IPS DF 6.9 (cell line): ENCODE data around the gene ADPRHL1.

Experiments
- DNase-seq: peaks from one replicate; pipeline ENCODE4 v3.0.0-alpha.2; 2013; ENCODE audit warnings: low read depth, low spot score
- H3K27ac ChIP-seq: one replicate; pipeline ENCODE4 v1.5.1; 2013; ENCODE audit warnings: low read length, control low read depth
- H3K27me3 ChIP-seq: 2 replicates; pipeline ENCODE4 v1.6.1; 2013; ENCODE audit warnings: mild to moderate bottlenecking, low read length; ENCODE audit not compliant: control insufficient read depth, insufficient read depth
- H3K36me3 ChIP-seq: 2 replicates; pipeline ENCODE4 v1.6.1; 2013; ENCODE audit warnings: low read length; ENCODE audit not compliant: control insufficient read depth, insufficient read depth
- H3K4me1 ChIP-seq: 2 replicates; pipeline ENCODE4 v1.6.1; 2013; ENCODE audit warnings: low read length; ENCODE audit not compliant: control insufficient read depth, insufficient read depth
- H3K4me3 ChIP-seq: 2 replicates; pipeline ENCODE4 v1.5.1; 2013; ENCODE audit warnings: mild to moderate bottlenecking, low read length
- H3K9me3 ChIP-seq: 2 replicates; pipeline ENCODE4 v1.6.1; 2013; ENCODE audit warnings: low read length, inconsistent platforms; ENCODE audit not compliant: control insufficient read depth, insufficient read depth
- WGBS: extraction: QIAGEN DNeasy Blood & Tissue Kit; methylation state at CpG from one replicate; pipeline ENCODE4 v1.1.7; 2013; ENCODE audit warnings: mixed read lengths, missing lambda C conversion rate; ENCODE audit not compliant: insufficient read length, insufficient coverage; 5-methylcytosine and 5-hydroxymethylcytosine counted together

The ADPRHL1 gene

GRCh38 chr13:113417008-113417751, 36.1 kb downstream of the ADPRHL1 start:
- no peaks in the 10 kb centered on the region for H3K36me3 ChIP-seq
- H3K27me3 ChIP-seq, result no peaks in the 10 kb centered on the region
- no peaks in the 10 kb centered on the region for H3K9me3 ChIP-seq
- H3K27ac ChIP-seq, result no peak overlapping the region
- no peak overlapping the region for H3K4me3 ChIP-seq
- no peaks in the 10 kb centered on the region for H3K4me1 ChIP-seq
- WGBS, result no CpG with 5 or more reads among the region's 28 CpGs
- DNase-seq, result no peak

GRCh38 chr13:113415825-113416224, 37.5 kb downstream of the ADPRHL1 start:
- no peak overlapping the region for H3K27ac ChIP-seq
- no peaks in the 10 kb centered on the region for H3K4me1 ChIP-seq
- no CpG with 5 or more reads among the region's 8 CpGs for WGBS
- DNase-seq, result no peak
- H3K4me3 ChIP-seq, result no peak overlapping the region
- no peaks in the 10 kb centered on the region for H3K9me3 ChIP-seq
- no peaks in the 10 kb centered on the region for H3K36me3 ChIP-seq
- no peaks in the 10 kb centered on the region for H3K27me3 ChIP-seq

- no peaks in the 10 kb centered on the region for H3K9me3 ChIP-seq
- no peak overlapping the region for H3K27ac ChIP-seq
- no peak overlapping the region for H3K4me3 ChIP-seq
- H3K27me3 ChIP-seq, result no peaks in the 10 kb centered on the region
- no peaks in the 10 kb centered on the region; the same call in 1 of the 2 replicates for H3K4me1 ChIP-seq
- DNase-seq, result no peak
- WGBS, result no CpG with 5 or more reads among the region's 15 CpGs
- H3K36me3 ChIP-seq, result no peaks in the 10 kb centered on the region
These were observed 38.3 kb downstream of the ADPRHL1 start for GRCh38 chr13:113415032-113415431.

GRCh38 chr13:113414335-113414734, 39.0 kb downstream of the ADPRHL1 start:
- no CpG with 5 or more reads among the region's 8 CpGs for WGBS
- Histone ChIP-seq H3K27me3 (no peaks in the 10 kb centered on the region), H3K9me3 (no peaks in the 10 kb centered on the region), H3K27ac (no peak overlapping the region), H3K36me3 (no peaks in the 10 kb centered on the region), H3K4me3 (no peak overlapping the region), H3K4me1 (no peaks in the 10 kb centered on the region; the same call in 1 of the 2 replicates)
- no peak for DNase-seq

- Histone ChIP-seq H3K9me3 (no peaks in the 10 kb centered on the region), H3K4me1 (no peaks in the 10 kb centered on the region; the same call in 1 of the 2 replicates)
- no peak for DNase-seq
These were observed 39.4 kb downstream of the ADPRHL1 start for GRCh38 chr13:113413898-113414282.

GRCh38 chr13:113413178-113413897, 40.0 kb downstream of the ADPRHL1 start:
- no peaks in the 10 kb centered on the region for H3K9me3 ChIP-seq
- H3K27ac ChIP-seq, result no peak overlapping the region
- no peaks in the 10 kb centered on the region for H3K36me3 ChIP-seq
- H3K4me1 ChIP-seq, result no peaks in the 10 kb centered on the region; the same call in 1 of the 2 replicates
- H3K27me3 ChIP-seq, result no peaks in the 10 kb centered on the region
- WGBS, result no CpG with 5 or more reads among the region's 32 CpGs
- H3K4me3 ChIP-seq, result no peak overlapping the region
- DNase-seq, result no peak

More at GRCh38 chr13:113413898-113414282, 39.4 kb downstream of the ADPRHL1 start:
- no peaks in the 10 kb centered on the region for H3K27me3 ChIP-seq
- no peaks in the 10 kb centered on the region for H3K36me3 ChIP-seq
- no peak overlapping the region for H3K4me3 ChIP-seq
- no peak overlapping the region for H3K27ac ChIP-seq
- WGBS, result no CpG with 5 or more reads among the region's 9 CpGs

GRCh38 chr13:113412440-113412839, 40.8 kb downstream of the ADPRHL1 start:
- H3K9me3 ChIP-seq, result no peaks in the 10 kb centered on the region
- no CpG with 5 or more reads among the region's 27 CpGs for WGBS
- DNase-seq, result no peak
- no peaks in the 10 kb centered on the region for H3K36me3 ChIP-seq
- H3K4me1 ChIP-seq, result no peaks in the 10 kb centered on the region; the same call in 1 of the 2 replicates
- H3K27ac ChIP-seq, result no peak overlapping the region
- no peak overlapping the region for H3K4me3 ChIP-seq
- no peaks in the 10 kb centered on the region for H3K27me3 ChIP-seq

GRCh38 chr13:113411216-113412023, 41.9 kb downstream of the ADPRHL1 start:
- H3K4me1 ChIP-seq, result no peaks in the 10 kb centered on the region; the same call in 1 of the 2 replicates
- H3K27ac ChIP-seq, result no peak overlapping the region
- no peak overlapping the region for H3K4me3 ChIP-seq
- no CpG with 5 or more reads among the region's 30 CpGs for WGBS
- H3K9me3 ChIP-seq, result no peaks in the 10 kb centered on the region
- no peak for DNase-seq
- no peaks in the 10 kb centered on the region for H3K27me3 ChIP-seq
- no peaks in the 10 kb centered on the region for H3K36me3 ChIP-seq

GRCh38 chr13:113410472-113411201, 42.7 kb downstream of the ADPRHL1 start:
- no peak overlapping the region for H3K4me3 ChIP-seq
- no CpG with 5 or more reads among the region's 34 CpGs for WGBS
- H3K27me3 ChIP-seq, result no peaks in the 10 kb centered on the region
- no peaks in the 10 kb centered on the region; the same call in 1 of the 2 replicates for H3K4me1 ChIP-seq
- H3K27ac ChIP-seq, result no peak overlapping the region
- no peaks in the 10 kb centered on the region for H3K36me3 ChIP-seq
- no peak for DNase-seq
- H3K9me3 ChIP-seq, result no peaks in the 10 kb centered on the region

GRCh38 chr13:113408562-113408961, 44.7 kb downstream of the ADPRHL1 start:
- no peaks in the 10 kb centered on the region for H3K36me3 ChIP-seq
- DNase-seq, result no peak
- no peaks in the 10 kb centered on the region for H3K27me3 ChIP-seq
- no peak overlapping the region for H3K4me3 ChIP-seq
- H3K4me1 ChIP-seq, result no peaks in the 10 kb centered on the region; the same call in 1 of the 2 replicates
- no peaks in the 10 kb centered on the region for H3K9me3 ChIP-seq
- WGBS, result no CpG with 5 or more reads among the region's 3 CpGs
- H3K27ac ChIP-seq, result no peak overlapping the region
